ENCODE data around the gene MEN1. TPM values are rescaled to one million over a fixed set of nuclear protein-coding genes. Genes with fewer than 3 reads are reported as not detected.
A peak's percentile ranks its signal among the peaks of the same experiment; 100 is the strongest.
"Not testable (repeated sequence)": the region's sequence is repeated elsewhere in the genome, so short reads cannot be mapped to it uniquely, and the experiment has no call there.

The MEN1 gene
- total RNA-seq, 2 donors from 2014 or later, result 11.6 to 16.0 TPM

DNA sequence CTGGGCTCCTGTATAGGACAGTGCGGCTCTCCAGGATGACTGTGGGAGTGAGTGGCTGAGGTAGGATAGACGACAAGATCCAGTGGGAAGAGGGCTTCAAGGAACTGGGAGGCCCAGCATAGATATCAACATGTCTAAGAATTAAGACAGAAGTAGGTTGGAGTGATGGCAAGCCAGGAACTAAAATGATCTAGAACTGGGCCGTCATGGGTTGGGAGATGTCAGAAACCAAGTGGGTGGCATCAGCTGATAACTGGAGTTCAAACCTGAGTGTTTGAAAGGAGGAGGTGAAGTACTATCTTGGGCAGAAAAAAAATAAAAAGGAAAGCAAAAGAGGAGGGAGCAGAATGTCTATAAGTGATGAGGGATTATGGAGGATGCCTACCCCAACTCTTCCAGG, 7.1 kb upstream of the MEN1 start:
- Histone ChIP-seq H3K36me3 (no peaks in the 10 kb centered on the region), H3K4me3 (no peak overlapping the region), H3K9me3 (no peaks in the 10 kb centered on the region), H3K27ac (no peak overlapping the region), H3K27me3 (replicated peaks; ENCODE audit: insufficient read depth) (no peaks in the 10 kb centered on the region), H3K4me1 (ENCODE audit: control insufficient read depth in 1 of 2, low read depth in 2 of 2) (no peaks in the 10 kb centered on the region)
- TF ChIP-seq, protein P1, sequence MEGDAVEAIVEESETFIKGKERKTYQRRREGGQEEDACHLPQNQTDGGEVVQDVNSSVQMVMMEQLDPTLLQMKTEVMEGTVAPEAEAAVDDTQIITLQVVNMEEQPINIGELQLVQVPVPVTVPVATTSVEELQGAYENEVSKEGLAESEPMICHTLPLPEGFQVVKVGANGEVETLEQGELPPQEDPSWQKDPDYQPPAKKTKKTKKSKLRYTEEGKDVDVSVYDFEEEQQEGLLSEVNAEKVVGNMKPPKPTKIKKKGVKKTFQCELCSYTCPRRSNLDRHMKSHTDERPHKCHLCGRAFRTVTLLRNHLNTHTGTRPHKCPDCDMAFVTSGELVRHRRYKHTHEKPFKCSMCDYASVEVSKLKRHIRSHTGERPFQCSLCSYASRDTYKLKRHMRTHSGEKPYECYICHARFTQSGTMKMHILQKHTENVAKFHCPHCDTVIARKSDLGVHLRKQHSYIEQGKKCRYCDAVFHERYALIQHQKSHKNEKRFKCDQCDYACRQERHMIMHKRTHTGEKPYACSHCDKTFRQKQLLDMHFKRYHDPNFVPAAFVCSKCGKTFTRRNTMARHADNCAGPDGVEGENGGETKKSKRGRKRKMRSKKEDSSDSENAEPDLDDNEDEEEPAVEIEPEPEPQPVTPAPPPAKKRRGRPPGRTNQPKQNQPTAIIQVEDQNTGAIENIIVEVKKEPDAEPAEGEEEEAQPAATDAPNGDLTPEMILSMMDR (IDR thresholded peaks at IDR 0.05), result no peak
- DNase-seq (ENCODE audit: low spot score) (no peak), ATAC-seq (ENCODE audit: insufficient number of reproducible peaks, low FRiP score, low read depth) (no peak)

- not testable (repeated sequence) for H3K27ac ChIP-seq; DNase-seq (ENCODE audit: low spot score); H3K4me3 ChIP-seq; H3K27me3 ChIP-seq (replicated peaks; ENCODE audit: insufficient read depth); ATAC-seq (ENCODE audit: insufficient number of reproducible peaks, low FRiP score, low read depth); H3K36me3 ChIP-seq; H3K4me1 ChIP-seq (ENCODE audit: control insufficient read depth in 1 of 2, low read depth in 2 of 2); H3K9me3 ChIP-seq
Observed at GRCh38 chr11:64815433-64815832, 5.1 kb upstream of the MEN1 start.

DNA sequence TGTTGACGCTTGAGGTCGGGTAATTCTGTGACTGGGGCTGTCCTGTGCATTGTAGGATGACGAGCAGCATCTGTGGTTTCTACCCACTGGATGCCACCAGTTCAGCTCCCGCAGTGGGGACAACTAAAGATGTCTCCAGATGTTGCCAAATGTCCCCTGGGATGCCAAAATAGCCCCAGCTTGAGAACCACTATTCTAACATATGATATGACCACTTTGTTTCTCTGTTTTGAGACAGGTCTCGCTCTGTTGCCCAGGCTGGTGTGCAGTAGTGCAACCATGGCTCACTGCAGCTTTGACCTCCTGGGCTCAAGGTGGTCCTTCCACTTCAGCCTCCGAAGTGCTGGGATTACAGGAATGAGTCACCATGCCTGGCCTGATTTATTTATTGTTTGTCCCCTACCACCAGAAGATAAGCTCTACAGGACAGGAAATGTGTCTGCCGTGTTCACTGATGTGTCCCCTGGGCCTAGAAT, 4.4 kb upstream of the MEN1 start:
- no peaks in the 10 kb centered on the region for H3K27me3 ChIP-seq (replicated peaks; ENCODE audit: insufficient read depth)
- no peaks in the 10 kb centered on the region for H3K9me3 ChIP-seq
- no peak for ATAC-seq (ENCODE audit: insufficient number of reproducible peaks, low FRiP score, low read depth)
- no peak for DNase-seq (ENCODE audit: low spot score)
- no peaks in the 10 kb centered on the region for H3K36me3 ChIP-seq
- TF ChIP-seq, protein P1 (IDR thresholded peaks at IDR 0.05), result no peak
- H3K4me3 ChIP-seq, result no peak overlapping the region
- H3K27ac ChIP-seq, result no peak overlapping the region
- H3K4me1 ChIP-seq (ENCODE audit: control insufficient read depth in 1 of 2, low read depth in 2 of 2), result peaks cover under 1 to 1% of the 10 kb centered on the region in 2 donors

DNA sequence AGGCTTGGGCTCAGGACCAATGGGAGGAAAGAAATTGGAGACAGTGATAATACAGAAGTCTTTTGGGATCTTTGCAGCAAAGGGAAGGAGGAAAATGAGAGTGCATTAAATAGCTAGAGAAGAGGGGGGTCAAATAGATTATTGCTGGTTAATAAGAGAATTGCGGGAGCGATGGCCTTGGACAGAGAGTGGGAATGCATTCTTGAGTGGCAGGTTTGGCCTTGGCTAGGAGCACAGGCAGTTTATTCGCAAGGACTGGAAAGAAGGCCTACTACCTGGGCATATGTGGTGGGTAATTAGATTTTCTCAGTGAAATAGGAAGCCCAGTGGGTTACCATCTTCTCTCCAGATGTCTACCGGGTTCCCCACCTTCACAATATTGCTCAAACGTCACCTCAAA, 3.5 kb upstream of the MEN1 start:
- H3K9me3 ChIP-seq, result no peaks in the 10 kb centered on the region
- DNase-seq (ENCODE audit: low spot score) (no peak), ATAC-seq (ENCODE audit: insufficient number of reproducible peaks, low FRiP score, low read depth) (no peak)
- TF ChIP-seq, protein P1 (IDR thresholded peaks at IDR 0.05), result no peak
- no peak overlapping the region for H3K4me3 ChIP-seq
- H3K36me3 ChIP-seq, result no peaks in the 10 kb centered on the region
- peaks cover 5 to 9% of the 10 kb centered on the region in 2 donors for H3K4me1 ChIP-seq (ENCODE audit: control insufficient read depth in 1 of 2, low read depth in 2 of 2)
- H3K27ac ChIP-seq, result no peak overlapping the region
- no peaks in the 10 kb centered on the region for H3K27me3 ChIP-seq (replicated peaks; ENCODE audit: insufficient read depth)

GRCh38 chr11:64810891-64811272, 531 bp upstream of the MEN1 start:
- DNase-seq (ENCODE audit: low spot score) (no peak), ATAC-seq (ENCODE audit: insufficient number of reproducible peaks, low FRiP score, low read depth) (peak; percentile 11)
- Histone ChIP-seq H3K4me1 (ENCODE audit: control insufficient read depth in 1 of 2, low read depth in 2 of 2) (peaks cover 5 to 9% of the 10 kb centered on the region in 2 donors), H3K27me3 (replicated peaks; ENCODE audit: insufficient read depth) (no peaks in the 10 kb centered on the region), H3K9me3 (no peaks in the 10 kb centered on the region), H3K36me3 (peaks cover 8% of the 10 kb centered on the region), H3K27ac (peak overlapping the region; percentile 53 to 57), H3K4me3 (peak overlapping the region; percentile 89)
- TF ChIP-seq, protein P1 (IDR thresholded peaks at IDR 0.05), result no peak

GRCh38 chr11:64809781-64810241, 540 bp downstream of the MEN1 start:
- Histone ChIP-seq H3K4me1 (ENCODE audit: control insufficient read depth in 1 of 2, low read depth in 2 of 2) (peaks cover 5 to 11% of the 10 kb centered on the region in 2 donors), H3K9me3 (no peaks in the 10 kb centered on the region), H3K4me3 (peak overlapping the region; percentile 89), H3K27me3 (replicated peaks; ENCODE audit: insufficient read depth) (no peaks in the 10 kb centered on the region), H3K27ac (peak overlapping the region in 1 of 2 donors; percentile 57), H3K36me3 (peaks cover 15% of the 10 kb centered on the region)
- no peak for DNase-seq (ENCODE audit: low spot score)
- TF ChIP-seq, protein P1 (IDR thresholded peaks at IDR 0.05), result no peak
- ATAC-seq (ENCODE audit: insufficient number of reproducible peaks, low FRiP score, low read depth), result no peak

Measured in thoracic aorta (tissue), 2 donors.